ENCODE measurements around the gene AGFG2.
A peak's percentile ranks its signal among the peaks of the same experiment; 100 is the strongest.
"Not testable (repeated sequence)": the region's sequence is repeated elsewhere in the genome, so short reads cannot be mapped to it uniquely, and the experiment has no call there.

Gene AGFG2

DNA sequence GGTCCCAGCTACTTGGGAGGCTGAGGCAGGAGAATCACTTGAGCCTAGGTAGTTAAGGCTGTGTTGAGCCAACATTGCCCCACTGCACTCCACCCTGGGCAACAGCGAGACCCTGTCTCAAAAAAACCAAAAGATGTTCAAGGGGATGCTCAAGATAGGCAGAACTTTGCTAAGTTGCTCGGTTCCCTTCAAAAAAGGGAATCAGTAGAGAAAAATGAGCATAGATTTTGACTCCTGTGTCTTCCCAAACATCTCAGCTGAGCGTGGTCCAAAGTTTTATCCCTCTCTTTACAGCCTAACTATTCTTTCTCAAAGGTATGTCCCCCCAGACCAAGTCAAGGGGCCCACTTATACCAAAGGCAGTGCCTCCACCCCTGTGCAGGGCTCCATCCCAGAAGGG, 14.0 kb downstream of the AGFG2 start:
- no peak for DNase-seq

DNA sequence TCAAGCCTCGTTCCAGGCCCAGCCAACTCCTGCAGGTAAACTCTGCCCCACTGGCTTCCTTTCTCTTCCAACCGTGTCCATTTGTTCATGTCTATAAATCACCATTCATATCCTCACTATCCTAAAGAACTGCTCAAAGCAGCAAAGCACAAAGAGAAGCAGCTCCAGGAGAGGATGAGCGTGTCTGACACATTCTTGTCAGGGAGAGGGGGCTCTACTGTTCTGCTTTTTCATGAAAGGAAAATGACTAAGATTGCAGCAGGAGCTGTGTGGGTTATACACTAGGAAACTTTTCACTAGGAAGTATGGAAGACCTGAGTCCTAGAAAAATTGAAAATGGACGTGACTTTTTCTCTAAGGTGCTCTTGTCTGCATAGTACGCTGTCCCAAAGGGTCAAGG, 16.7 kb downstream of the AGFG2 start:
- peak in 2 of 4 experiments; percentile 41 to 52 for DNase-seq

DNA sequence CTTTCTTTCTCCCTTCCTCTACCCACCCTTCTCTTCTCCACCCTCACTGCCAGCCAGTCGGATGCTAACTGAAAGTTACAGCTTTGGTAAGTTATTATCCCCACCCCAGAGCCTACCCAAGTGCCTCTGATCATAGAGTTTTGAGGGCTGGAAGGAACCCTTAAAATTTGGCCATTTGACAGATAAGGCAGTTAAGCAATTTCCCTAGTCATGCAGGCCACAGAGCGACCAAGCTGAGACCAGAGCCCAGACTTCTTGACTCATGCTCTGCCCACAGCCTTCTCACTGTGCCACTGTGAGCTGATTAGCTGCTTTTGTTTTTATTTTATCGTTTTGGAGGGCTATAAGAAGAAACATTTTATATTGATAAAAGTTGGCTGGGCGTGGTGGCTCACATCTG, 17.5 kb downstream of the AGFG2 start:
- peak; percentile 63 to 82 (median 78) for DNase-seq

DNA sequence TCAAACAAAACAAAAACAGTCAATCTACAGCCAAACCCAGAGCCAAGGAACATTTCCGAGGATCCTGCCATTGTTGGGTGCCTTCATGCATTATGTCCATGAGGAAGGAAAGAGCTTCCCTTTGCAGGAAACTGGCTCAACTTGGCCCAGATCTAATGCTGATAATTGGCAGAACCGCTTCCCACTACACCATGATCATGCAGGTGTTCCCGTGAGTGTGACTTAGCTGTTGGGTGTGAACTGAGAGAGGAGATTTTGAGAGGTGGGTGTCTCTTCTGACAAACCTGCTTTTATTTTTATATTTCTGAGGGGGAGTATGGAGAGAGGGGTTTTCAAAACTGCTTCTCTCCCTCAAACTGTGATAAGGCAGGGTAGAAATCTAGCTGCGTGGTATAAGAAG, 20.1 kb downstream of the AGFG2 start:
- no peak for DNase-seq

DNA sequence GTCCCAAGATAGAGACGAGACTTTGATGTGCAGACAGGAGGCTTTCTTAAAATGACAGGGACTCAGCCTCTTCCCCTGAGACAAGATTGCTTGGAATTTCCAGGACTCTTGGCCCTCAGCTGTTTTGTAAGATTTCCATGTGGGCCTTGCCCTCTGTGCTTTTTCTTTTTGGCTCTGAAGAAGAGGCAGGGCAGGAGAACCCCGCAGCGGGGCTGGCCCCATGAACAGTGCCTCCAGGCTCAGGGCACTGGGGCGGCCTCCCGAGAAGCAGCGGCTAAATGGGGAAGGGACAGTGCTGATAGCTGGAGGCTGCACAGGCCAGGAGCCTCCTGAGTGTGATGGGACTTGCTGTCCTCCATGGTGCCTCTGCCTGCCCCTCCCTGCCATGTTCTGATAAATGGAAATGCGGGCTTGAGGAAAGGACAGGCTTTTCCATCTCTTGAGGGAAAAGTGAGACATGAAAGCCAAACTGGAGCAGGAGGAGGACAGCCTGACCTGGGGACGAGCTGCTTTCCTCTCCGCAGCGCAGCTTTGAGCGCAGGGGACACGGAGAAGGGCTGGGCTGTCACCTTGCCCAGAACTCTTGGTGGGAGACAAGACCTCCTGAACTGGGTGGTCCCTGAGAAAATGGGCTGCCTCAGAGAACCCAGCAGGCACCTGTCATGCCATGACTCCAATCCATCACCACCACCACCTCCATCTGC, 22.6 kb downstream of the AGFG2 start:
- DNase-seq: no peak

DNA sequence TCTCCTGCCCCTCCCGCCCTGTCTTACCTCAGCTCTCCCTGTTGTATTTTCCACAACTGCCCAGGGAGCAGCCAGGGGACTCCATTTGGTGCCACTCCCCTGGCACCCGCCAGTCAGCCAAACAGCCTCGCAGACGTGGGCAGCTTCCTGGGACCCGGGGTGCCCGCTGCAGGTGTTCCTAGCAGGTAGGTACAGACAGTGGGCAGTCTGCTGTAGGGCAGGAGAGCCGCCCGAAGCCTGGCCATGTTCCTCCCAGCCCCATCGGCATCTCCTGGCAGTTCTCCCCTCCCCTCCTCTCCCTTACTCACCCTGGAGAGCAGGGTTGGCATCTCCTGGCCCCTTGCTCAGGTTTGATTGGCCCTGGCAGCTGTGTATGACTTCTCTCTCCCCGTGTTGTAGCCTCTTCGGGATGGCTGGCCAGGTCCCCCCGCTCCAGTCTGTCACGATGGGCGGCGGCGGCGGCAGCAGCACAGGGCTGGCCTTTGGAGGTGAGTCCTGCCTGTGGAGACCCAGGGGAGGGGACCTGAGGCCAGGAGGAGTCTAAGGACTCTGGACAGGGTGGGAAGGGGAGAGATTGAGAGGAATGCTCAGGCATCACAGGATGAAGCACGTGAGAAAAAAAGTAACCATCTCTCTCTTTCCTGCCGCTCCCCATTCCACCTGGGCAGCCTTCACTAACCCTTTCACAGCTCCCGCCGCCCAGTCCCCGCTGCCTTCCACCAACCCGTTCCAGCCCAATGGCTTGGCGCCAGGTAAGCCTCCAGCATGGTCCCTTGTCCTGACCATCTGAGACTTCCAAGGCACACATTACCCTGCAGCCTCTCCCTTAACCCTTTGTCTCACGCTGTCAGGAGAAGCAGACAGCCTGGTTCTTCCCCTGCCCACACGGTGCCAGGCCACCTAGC, 23.4 kb downstream of the AGFG2 start:
- no peak for DNase-seq

DNA sequence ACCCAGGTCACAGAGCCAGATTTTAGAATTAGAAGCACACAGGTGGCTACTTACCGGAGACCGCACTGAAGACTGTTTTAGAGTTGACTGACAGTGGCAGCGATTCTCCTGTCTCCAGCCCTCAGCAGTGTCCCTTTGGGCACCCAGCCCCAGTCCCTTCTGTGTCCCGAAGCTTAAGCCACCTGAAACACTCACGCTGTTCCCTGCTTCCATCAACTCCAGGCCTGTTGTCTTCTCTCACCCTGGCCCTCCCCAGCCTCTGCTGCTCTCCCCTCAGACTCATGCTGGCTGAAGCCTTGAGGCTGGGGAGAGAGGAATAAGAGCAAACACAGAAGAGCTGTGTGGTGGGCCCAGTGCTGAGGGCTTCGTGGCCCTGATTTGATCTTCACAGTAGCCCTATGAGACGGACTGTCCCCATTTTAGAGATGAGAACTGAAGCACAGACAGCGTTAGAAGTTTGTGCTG, 24.1 kb downstream of the AGFG2 start:
- no peak for DNase-seq

DNA sequence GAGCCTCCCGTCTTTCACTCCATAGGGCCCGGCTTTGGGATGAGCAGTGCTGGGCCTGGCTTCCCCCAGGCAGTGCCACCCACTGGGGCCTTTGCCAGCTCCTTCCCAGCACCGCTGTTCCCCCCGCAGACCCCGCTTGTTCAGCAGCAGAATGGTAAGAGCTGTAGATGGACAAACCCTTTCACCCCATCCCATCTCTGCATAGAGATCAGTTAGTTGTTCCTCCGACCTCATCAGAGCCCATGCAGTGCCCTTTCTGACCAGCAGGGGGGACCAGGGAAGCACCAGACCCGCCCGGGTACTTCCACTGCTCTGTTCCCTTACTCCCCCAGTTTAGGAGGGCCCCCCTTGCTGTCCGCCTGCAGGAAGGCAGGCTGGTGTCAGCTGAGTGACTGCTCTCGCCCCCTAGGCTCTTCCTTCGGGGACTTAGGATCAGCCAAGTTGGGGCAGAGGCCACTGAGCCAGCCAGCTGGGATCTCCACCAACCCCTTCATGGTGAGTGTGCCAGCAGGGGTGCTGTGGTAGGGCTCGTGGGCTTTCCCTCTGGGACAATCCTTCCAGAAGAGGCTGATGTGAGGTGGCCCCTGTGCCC, 24.9 kb downstream of the AGFG2 start:
- peak; percentile 74 to 92 (median 84) for DNase-seq

DNA sequence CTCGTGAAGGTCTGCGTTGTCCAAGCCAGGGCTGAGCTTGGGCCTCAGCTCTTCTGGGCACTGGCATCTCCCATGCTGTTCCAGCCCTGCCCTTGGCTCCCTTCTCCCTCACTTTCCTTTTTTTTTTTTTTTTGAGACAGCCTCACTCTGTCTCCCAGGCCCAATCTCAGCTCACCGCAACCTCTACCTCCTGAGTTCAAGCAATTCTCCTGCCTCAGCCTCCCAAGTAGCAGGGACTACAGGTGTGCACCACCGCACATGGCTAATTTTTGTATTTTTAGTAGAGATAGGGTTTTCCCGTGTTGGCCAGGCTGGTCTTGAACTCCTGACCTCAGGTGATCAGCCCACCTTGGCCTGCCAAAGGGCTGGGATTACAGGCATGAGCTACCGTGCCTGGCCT, 25.4 kb downstream of the AGFG2 start:
- DNase-seq: not testable (repeated sequence)

DNA sequence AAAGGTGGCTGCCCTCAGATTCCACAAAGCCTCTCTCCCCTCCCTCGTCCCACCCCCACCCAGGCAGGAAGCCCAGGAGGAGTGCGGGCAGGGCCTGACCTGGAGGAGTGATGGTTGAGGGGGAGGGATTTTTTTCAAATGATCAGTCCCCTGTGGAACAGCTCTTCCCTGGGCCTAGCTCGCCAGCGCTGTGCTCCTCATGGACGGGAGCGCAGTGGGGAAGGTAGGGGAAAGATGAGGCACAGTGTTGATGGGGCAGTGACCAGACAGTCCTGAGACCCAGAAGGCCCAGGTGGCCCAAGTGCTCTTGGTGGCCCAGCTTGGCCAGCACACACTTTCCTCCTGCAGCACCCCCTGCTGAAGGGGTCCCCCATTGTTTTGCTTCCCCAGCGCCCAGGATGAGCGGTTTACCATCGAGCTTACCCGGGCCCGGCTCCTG, 26.1 kb downstream of the AGFG2 start:
- DNase-seq: no peak

DNA sequence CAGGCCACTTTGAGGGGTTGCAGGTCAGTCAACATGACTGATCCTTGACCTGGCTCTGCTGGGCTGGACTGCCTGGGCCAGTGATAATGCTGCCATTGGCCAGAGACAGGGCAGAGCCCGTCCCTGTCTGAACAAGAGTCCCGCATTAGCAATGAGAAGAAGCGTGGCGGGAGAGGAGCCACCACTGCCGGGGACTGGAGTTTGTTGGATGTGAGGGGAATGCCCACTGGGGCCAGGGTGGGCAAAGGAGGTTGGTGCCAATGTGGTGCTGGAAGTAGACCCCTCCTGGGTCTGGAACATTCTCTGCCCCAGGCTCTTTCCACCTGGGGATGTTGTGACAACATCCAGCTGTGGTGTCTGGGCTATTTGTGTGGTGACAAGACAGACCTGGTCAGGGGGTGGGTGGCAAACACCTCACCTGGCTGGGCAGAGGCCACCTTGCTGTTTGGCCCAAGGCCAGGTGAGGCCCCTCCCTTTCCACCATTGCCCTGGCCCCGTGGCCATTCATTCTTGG, 27.1 kb downstream of the AGFG2 start:
- DNase-seq: no peak

DNA sequence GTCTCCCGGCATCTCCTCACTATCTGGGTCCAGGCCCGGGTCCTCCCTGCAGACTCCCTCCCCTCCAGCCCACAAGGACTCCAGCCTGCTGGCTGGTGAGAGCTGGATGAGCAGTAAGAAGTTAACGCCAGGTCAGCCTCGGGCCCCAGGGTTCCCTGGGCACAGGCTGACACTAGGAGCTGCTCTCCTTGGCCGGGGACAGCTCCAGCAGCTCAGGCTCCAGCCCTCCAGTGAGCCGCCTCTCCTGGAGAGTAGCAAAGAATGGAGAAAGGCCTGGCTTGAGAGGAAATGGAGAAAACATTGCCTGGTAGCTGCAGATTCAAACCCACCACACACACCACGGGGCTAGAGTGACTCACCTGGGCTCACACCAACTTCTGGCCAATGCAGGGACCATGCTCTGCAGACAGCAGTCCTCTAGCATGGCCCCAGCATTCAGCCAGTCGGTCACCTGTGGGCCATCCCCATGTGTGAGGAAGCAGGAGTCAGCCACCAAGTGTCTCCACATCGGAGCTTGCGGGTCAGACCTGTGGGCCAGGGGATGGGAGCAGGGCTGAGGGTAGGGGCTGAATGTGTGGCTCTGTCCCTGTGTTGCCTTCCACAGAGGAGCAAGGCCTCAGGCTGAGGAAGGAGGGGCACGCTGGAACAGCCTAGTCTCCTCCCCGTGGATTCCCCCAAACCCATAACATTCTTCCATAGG, 28.2 kb downstream of the AGFG2 start:
- peak in 1 of 4 experiments; percentile 24 for DNase-seq

DNA sequence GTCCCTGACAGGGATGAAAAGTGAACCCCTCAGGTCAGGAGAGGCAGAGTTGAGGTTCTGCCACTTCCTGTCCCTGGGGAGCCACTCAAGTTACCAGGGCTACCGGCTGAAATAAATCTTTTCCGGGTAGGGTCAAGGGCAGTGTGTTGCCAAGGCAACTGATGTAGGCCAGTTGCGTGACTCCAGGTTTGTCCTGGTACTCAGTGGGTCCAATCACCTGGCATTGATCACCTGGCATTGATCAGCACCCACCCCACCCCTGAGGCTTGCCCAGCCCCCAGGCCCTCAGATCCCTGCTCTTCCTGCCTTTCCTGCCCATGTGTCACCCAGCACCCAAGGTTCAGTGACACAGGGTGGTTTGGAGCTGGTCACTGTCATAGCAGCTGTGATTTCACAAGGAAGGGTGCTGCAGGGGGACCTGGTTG, 28.8 kb downstream of the AGFG2 start:
- no peak for DNase-seq

DNA sequence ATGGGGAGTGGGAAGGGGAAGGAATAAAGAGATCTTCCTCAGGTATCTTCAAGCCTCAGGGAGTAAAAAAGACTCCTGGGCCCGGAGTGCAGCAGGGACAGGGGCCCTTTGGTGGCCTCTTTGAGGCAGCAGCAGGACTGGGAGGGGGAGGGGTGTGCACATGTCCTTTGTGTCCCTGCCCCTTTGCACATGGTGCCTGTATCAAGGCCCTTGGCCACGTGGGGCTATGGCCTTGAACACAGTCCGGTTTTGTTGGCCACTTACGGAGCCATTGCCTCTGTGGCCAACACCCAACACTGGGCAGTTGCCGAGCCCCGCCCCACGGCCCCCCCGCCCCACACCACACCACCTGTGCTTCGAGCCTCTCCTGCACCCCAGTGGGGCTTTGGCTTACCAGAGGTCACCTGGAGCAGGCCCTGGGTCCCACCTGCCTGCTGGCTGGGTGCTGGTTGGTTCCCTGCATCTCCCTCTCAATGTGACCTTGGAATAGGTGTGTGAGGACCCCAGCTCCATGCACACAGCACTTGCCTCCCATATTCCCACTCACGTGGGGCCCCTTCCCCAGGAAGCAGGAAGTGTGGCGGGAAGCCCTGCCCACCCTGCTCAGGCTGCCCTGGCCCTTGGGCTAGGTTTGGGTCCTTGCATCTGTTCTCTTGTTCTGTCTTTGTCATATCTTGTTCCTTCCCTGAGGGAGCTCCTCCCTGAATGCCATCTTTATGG, 29.3 kb downstream of the AGFG2 start:
- no peak for DNase-seq

DNA sequence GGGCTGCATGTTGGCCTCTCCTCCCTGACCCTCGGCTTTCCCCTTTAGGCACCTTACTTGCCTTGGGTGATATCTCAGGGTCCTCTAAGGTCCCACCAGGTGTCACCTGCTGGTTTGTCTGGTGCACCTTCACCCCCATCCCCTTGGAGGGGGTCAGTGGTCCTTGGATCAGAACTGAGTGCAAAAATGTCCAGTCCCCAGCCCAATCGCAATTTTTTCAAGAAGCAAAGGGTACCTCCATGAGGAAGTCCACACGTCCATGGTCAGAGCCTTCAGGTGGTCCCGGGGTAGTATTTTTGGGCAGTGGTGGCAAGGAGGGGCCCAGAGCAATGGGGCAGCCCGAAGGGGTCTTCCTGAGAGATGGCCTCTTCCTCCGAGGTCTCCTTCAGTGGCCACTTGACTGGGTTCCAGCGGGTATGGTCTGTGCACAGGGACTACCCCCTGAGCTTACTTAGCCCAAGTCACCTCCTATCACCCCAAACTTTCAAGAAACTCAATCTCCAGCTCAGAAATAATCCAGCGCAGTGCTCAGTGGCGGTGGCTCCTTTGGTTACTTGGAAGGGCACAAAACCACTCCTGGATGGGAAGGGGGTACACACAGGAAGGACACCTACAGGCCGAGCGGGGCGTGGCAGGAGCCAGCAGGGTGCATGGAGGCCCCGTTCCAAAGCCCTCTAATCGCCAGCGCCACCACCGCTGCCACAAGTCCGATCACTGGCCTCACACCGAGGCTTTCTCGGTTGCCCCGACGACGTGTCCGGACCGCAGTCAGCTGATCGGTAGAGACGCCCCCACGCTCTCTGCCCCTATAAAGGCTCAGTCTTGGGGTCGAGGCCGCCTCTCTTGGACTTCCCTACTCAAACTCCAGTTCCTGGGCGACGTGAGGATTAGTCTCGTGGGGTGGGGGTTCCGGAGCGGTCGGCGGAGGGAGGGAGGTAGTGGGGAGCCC, 30.2 kb downstream of the AGFG2 start:
- peak; percentile 60 to 78 (median 70) for DNase-seq

DNA sequence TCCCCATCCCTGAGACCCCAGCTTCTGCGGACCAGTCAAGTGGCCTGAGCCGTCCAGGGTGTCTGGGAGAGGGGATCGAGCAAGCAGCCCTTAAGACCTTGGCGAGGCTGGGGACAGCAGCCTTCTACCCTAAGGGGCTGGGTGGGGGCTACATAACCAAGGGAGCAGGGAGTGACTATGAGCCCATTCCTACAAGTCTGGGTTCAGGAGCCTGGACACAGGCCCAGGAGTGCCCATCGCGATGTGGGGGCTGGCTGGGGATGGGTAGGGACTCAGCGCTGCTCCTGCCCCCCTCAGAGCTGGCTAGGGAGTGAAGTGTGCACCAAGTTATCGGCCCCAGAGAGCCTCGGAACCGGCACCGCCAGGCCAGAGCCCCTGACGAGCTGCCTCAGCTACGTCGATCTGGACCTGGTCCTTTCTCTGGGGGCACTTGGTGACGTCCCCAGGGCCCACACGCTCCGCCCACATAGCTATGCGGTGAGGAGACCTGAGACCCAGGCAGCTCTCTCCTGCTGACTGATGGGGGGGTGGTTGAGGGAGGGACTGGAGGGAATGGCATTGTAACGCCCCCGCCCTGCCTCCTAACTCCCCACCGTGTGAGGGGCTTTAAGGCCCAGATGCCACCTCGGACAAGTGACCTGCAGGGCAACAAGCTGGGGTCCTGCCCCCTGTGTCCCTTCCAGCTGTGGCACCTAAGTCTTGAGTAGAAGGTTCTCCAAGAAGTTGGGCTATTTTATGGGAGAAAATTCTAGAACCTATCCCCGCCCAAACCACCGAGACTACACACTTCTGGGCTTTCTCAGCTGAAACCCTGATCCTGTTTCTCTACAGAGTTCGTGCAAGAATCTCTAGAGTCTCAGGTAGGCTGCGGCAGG, 32.2 kb downstream of the AGFG2 start:
- DNase-seq: no peak

DNA sequence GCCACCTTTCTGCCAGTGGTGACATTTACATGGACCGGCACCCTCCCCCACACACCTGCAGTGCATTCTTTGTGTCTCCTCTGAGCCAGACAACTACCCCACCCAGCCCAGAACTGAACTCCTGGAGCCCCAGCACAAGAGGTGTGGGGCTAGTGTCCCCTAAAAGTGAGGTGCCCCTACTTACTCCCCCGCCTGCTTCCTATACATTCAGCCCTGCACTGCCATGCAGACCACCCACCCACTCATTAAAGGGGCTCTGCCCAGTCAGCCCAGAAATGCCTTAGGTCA, 32.8 kb downstream of the AGFG2 start:
- DNase-seq: no peak

DNA sequence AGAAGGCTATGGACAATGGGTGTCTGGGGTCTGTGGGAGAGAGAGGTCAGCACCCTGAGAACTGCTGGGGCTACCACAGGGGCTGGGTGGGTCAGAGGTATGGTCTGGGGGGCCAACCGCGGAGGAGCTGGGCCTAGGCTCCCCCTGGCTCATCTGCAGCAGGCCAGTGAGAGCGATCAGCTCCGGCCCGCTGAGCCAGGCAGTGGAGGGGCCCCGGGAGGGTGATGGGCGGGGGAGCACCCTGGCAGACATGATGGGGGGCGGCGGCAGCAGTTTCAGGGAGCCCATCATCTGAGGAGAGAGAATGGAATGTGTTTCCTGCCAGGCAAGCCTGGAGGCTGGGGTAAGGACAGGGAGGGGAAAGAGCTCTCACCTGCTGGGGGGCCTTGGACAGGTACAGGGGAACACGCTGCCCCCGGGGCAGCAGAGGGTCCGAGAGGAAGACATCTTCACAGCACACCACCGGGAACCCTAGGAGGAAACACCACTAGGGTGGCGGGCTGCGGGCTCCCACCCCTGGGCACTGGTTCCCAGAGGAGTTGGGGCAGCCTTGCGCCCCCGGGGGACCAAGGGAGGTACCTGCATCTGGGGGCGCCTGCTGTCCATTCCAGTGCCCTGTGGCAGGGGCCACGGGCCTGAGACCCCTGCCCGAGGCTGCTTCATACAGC, 33.4 kb downstream of the AGFG2 start:
- DNase-seq: no peak
